Osteoblast (primary cell): ENCODE measurements around the gene C1QL1. TPM values are rescaled to one million over a fixed set of nuclear protein-coding genes. Genes with fewer than 3 reads are reported as not detected.

Source experiments
- DNase-seq: peaks from one replicate; pipeline ENCODE4 v3.0.0; 2011; ENCODE audit warnings: low spot score, mixed read lengths; ENCODE audit not compliant: insufficient read length; ENCODE audit errors: missing footprints
- H2AFZ ChIP-seq: 2 replicates; pipeline ENCODE4 v1.6.0; 2011; ENCODE audit warnings: mild to moderate bottlenecking, low read length
- H3K27ac ChIP-seq: 2 replicates; pipeline ENCODE4 v1.5.1; 2011; ENCODE audit warnings: mild to moderate bottlenecking, low read depth, low read length, moderate library complexity
- H3K27me3 ChIP-seq: 2 replicates; pipeline ENCODE4 v1.6.0; 2012; ENCODE audit warnings: mild to moderate bottlenecking, control low read depth, inconsistent platforms, low read length, moderate library complexity; ENCODE audit not compliant: insufficient read depth
- H3K36me3 ChIP-seq: 2 replicates; pipeline ENCODE4 v1.5.1; 2011; ENCODE audit warnings: mild to moderate bottlenecking, low read length, control low read depth, moderate library complexity; ENCODE audit not compliant: insufficient read depth
- H3K4me1 ChIP-seq: 2 replicates; pipeline ENCODE4 v1.5.1; 2011; ENCODE audit warnings: mild to moderate bottlenecking, low read length, control low read depth, moderate library complexity; ENCODE audit not compliant: insufficient read depth
- H3K4me2 ChIP-seq: 2 replicates; pipeline ENCODE4 v1.6.0; 2011; ENCODE audit warnings: mild to moderate bottlenecking, low read length; ENCODE audit not compliant: insufficient read depth
- H3K4me3 ChIP-seq: fragments of 200-600 bp; sonication (generic); 3 replicates; pipeline ENCODE4 v1.5.1; 2012; ENCODE audit warnings: mild to moderate bottlenecking, low read length, inconsistent platforms; ENCODE audit not compliant: insufficient read depth
- H3K79me2 ChIP-seq: 2 replicates; pipeline ENCODE4 v1.6.0; 2012; ENCODE audit warnings: mild to moderate bottlenecking, low read length, control low read depth, inconsistent platforms; ENCODE audit not compliant: insufficient read depth
- H3K9me3 ChIP-seq: 2 replicates; pipeline ENCODE4 v1.5.1; 2011; ENCODE audit warnings: low read depth, low read length, control low read depth
- H4K20me1 ChIP-seq: 2 replicates; pipeline ENCODE4 v1.6.0; 2012; ENCODE audit warnings: mild to moderate bottlenecking, low read length, control low read depth; ENCODE audit not compliant: insufficient read depth
- total RNA-seq: library from RNA; depleted of rRNA; stranded (reverse); fragments of >200 nt; gene quantifications from 2 replicates; pipeline ENCODE4 v1.2.3, GENCODE V29; 2012
- TF ChIP-seq, protein P1 (sequence below): IDR thresholded peaks from 2 replicates; pipeline ENCODE4 v1.5.1; 2011; ENCODE audit warnings: mild to moderate bottlenecking, low read depth, low read length, moderate library complexity; ENCODE audit errors: extremely low read depth

C1QL1 gene
- under 0.01 TPM in 1 of 2 replicates, not detected in the other for total RNA-seq

DNA sequence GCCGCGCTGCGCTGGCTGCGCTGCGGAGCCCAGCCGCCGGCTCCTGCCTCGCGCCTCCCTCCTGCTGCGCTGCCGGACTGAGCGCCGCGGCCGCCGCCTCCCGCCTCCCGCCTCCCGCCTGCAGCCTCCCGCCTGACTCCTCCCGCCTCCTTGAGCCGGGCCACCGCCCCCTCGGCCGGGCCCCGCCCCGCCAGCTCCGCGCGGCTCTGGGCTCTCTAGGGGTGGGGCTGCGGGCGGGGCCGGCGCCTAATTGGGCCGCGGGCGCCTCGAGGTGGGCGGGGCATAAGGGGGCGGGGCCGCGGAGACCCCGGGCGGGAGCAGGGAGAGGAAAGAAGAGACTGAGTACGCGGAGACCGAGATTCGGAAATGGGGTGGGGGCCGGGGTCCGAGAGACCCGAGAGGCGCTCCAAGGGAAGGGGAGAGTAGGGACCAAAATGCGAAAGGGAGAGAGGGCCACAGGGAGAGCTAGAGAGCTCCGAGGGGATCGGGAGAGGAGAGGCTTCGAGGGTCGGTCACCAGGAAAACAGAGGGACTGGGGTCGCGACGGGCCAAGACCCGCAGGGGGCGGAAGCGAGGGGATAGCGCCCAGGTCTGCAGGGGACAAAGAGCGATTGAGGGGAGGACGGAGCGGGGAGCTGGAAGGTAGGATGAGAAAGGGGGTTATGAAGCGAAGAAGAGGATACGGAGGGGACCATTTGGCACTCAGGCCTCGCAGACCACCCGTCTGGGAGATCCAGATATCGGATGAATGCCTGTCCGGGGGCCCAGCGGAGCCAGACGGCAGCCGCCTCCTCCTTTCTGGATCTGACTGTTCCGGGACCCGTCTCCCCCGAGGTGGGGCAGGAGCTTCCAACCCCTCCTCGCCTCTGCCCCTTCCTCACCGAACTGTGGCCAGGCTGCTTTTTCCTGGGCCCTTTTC is at the start of gene C1QL1:
C1QL1 (minus strand) TSS at position 79 of the 919 bp plus-strand sequence. CDS start 255 bp downstream, outside the sequence.
- Histone ChIP-seq H3K27ac (no peak within 1 kb of the TSS), H2AFZ (peak within 1 kb of the TSS; percentile 83), H3K4me1 (peaks cover 23% of the 10 kb centered on the region), H3K4me2 (peak within 1 kb of the TSS; percentile 88), H3K27me3 (peaks cover 46% of the 10 kb centered on the region), H3K4me3 (peak within 1 kb of the TSS; percentile 71), H3K79me2 (no peaks in the 10 kb centered on the region), H4K20me1 (no peaks in the 10 kb centered on the region), H3K9me3 (no peaks in the 10 kb centered on the region), H3K36me3 (no peaks in the 10 kb centered on the region)
- TF ChIP-seq, protein P1, sequence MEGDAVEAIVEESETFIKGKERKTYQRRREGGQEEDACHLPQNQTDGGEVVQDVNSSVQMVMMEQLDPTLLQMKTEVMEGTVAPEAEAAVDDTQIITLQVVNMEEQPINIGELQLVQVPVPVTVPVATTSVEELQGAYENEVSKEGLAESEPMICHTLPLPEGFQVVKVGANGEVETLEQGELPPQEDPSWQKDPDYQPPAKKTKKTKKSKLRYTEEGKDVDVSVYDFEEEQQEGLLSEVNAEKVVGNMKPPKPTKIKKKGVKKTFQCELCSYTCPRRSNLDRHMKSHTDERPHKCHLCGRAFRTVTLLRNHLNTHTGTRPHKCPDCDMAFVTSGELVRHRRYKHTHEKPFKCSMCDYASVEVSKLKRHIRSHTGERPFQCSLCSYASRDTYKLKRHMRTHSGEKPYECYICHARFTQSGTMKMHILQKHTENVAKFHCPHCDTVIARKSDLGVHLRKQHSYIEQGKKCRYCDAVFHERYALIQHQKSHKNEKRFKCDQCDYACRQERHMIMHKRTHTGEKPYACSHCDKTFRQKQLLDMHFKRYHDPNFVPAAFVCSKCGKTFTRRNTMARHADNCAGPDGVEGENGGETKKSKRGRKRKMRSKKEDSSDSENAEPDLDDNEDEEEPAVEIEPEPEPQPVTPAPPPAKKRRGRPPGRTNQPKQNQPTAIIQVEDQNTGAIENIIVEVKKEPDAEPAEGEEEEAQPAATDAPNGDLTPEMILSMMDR: no peak
- DNase-seq: peak; percentile 100

DNA sequence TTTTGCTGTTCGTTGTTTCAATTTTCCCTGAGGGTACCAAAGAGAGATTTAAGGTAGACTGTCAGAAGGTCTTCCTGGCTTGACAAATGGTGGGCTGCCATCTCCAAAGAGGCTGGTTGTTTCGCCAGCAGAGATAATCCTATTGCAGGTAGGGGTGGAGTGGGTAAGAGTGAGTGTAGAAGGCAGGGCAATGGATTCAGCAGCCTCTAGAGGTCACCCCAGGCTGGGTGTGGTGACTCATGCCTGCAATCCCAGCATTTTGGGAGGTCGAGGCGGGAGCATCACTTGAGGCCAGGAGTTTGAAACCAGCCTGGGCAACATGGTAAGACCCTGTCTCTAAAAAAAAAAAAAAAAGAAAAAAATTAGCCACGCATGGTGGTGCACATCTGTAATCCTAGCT is 48.7 kb upstream of the C1QL1 start:
- TF ChIP-seq, protein P1: peak; percentile 37

DNA sequence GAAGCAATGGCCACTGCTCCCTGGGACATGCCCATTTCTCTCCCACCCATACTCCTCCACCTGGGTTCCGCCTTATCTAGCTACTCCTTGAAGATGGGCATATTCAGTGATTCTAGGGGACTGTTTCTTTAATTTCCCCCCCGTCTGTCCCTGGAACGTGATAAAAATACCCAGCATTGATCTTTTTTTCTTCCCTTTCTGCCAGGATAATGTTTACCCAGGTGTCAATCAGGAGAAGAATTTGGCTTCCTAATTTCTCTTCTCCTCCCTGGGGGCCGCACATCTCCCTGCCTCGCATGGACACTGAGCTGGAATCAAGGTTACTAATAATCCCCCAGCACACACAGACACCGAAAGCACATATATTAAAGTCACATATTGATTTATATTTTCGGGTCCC is 48.1 kb upstream of the C1QL1 start:
- no peaks in the 10 kb centered on the region for H3K36me3 ChIP-seq
- DNase-seq: no peak
- peaks cover 4% of the 10 kb centered on the region for H3K27me3 ChIP-seq
- no peak overlapping the region for H3K27ac ChIP-seq
- no peaks in the 10 kb centered on the region for H3K79me2 ChIP-seq
- TF ChIP-seq, protein P1: no peak
- H3K9me3 ChIP-seq: no peaks in the 10 kb centered on the region
- H4K20me1 ChIP-seq: no peaks in the 10 kb centered on the region
- no peak overlapping the region for H2AFZ ChIP-seq
- H3K4me1 ChIP-seq: peaks cover 21% of the 10 kb centered on the region
- no peak overlapping the region for H3K4me2 ChIP-seq
- H3K4me3 ChIP-seq: no peak overlapping the region

More for the DNA sequence above, 48.7 kb upstream of the C1QL1 start:
- peaks cover 27% of the 10 kb centered on the region for H3K4me1 ChIP-seq
- peaks cover 4% of the 10 kb centered on the region for H3K27me3 ChIP-seq
- H3K4me3 ChIP-seq: no peak overlapping the region
- no peak overlapping the region for H2AFZ ChIP-seq
- peak; percentile 90 for DNase-seq
- H3K27ac ChIP-seq: no peak overlapping the region
- H3K79me2 ChIP-seq: no peaks in the 10 kb centered on the region
- H3K4me2 ChIP-seq: no peak overlapping the region
- H4K20me1 ChIP-seq: no peaks in the 10 kb centered on the region
- H3K9me3 ChIP-seq: no peaks in the 10 kb centered on the region
- H3K36me3 ChIP-seq: no peaks in the 10 kb centered on the region
